D341Med (cell line): Measurements from ENCODE around the gene BAZ2B.
A peak's percentile ranks its signal among the peaks of the same experiment; 100 is the strongest.

Experiments
- DNase-seq: peaks from one replicate; pipeline ENCODE4 v3.0.0; 2012; ENCODE audit warnings: low spot score

BAZ2B gene

GRCh38 chr2:159617100-159617499 is 752 bp upstream of the BAZ2B start:
- no peak for DNase-seq

DNA sequence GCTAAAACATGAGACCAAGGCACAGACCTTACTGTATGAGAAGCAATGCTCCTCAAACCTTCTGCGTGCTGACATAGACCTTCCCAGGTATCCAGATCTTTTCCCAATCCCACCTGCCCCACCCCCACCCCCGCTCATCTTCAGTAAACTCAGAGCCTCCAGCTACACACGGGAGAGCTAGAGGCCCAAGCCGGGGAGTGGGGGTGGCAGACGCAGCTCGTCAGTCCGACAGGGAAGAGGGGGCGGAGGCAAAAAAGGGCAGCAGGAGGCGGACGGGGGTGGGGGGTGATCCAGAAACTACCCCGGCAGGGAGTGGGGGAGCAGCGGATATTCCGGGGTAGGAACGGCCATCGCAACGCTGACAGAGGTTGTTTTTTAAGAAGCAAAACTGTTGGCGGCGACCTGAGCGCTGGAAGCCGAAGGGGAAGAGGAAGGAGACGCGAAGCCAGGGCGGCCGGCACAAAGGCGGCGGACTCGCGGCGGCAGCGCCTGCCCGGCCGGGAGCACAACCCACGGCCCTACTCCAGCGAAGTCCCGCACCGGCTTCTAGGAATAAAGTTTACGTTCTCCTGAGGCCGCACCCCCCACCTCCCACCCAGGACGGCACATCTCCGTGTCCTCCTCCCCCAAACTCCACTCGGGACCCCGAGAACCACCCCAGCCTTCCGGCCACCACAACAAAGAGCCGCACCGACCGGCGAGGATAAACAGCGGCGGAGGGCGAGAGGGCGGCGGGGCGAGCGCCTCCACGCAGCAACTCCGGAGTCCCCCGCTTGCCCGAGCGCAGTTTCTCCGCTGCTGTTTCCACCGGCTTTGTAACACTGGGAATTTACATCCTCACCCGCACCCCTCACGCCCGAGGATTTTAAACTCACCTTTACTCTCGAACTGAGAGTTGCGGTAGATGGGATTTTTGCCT is 722 bp downstream of the BAZ2B start:
- DNase-seq, result peak; percentile 77

DNA sequence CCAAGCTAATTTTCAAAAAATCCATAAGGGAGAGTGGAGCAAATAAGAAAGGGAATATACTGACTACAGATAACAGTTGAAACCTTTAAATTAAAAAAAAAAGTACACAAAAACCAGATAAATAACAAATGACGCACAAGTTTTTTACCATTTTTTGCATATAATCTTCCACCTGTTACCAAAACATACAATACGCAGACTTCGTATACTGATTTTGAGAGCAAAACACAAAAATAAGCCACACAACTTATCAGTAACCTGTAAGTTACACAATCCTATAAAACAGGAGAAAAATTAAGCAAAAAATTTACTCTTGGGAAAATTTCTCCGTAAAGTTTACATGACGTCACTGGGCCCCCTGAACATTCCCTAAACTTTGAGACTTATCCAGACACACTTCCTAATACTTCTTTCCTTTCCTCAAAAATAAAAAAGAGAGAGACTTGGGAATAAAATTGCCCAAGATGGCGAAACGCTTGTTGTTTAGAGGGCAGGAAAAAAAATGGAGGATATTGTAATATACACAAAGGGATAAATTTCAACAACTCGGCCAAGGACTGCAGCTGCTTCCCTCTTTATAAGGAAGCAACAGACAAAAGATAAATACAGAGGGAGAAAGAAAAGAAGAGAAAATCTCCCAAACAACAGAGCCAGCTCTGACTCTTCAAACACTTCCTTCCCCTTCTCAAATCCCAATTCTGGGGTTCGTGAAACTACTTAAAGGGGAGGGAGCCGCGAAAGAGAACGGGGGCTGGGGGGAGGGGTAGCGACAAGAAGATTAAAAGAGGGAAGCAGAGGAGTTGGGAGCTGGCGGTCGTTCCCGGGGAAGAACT is 1.6 kb downstream of the BAZ2B start:
- peak; percentile 56 for DNase-seq

- no peak for DNase-seq
Measured at GRCh38 chr2:159613651-159614285, 2.6 kb downstream of the BAZ2B start.

GRCh38 chr2:159613091-159613490 is 3.3 kb downstream of the BAZ2B start:
- no peak for DNase-seq

DNA sequence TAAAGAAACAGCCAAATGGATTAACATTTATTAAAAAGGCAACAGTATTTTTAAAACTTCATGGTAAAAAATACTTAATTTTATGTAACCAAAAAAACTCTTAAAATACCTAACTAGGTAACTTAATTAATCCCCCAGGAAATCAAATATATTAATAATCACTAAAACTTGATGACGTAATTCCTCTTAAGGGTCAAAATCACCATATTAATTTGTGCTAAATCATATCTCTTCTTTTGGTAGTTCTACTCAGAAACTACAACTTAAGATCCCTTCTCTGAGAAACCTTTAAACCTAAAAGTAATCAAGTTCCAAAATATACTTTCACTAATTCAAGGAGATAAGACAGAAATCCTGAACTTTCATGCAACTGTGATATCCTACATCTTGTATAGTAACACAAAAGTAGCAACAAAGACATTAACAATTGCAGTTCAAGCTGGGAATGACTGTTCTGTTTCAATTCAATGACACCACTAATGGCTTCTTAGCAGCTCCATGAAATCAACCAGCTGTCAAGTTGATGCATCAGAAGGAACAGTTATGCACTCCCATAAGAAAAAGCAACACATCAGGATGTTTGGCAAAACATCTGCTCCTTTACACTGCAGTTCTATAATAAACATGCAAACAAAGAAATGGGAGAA is 4.0 kb downstream of the BAZ2B start:
- DNase-seq, result no peak

GRCh38 chr2:159609811-159610549 is 6.4 kb downstream of the BAZ2B start:
- DNase-seq, result no peak

- no peak for DNase-seq
Measured at GRCh38 chr2:159608723-159609308, 7.5 kb downstream of the BAZ2B start.

DNA sequence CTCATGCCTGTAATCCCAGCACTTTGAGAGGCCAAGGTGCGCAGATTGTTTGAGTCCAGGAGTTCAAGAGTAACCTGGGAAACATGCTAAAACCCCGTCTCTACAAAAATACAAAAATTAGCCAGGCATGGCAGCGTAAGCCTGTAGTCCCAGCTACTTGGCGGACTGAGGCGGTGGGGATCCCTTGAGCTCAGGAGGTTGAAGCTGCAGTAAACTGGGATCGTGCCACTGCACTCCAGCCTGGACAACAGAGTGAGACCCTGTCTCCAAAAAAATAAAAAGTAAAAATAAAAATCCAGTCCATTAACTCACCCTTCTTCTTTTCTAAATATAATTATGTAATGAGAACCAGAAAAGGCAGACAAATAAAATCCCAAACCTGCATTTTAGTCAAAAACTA is 8.2 kb downstream of the BAZ2B start:
- DNase-seq, result no peak

DNA sequence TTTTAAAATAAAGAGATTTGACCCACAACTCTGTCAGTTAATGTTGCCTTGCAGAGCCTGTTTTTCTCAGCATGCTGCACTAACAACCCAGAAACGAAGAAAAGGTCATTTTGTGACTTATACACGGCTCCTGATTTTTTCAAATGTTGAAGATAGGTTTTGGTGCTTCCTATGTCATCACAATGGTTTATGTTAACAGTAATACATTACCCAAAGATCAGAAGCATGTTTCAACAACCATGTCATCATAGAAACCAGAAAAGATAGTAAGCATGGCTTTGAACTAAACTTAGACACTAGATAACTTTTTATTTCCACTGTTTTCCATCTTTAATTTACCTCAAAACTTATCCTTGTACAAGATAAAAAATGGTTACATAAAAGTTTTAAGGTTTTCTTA is 10.1 kb downstream of the BAZ2B start:
- DNase-seq, result no peak

DNA sequence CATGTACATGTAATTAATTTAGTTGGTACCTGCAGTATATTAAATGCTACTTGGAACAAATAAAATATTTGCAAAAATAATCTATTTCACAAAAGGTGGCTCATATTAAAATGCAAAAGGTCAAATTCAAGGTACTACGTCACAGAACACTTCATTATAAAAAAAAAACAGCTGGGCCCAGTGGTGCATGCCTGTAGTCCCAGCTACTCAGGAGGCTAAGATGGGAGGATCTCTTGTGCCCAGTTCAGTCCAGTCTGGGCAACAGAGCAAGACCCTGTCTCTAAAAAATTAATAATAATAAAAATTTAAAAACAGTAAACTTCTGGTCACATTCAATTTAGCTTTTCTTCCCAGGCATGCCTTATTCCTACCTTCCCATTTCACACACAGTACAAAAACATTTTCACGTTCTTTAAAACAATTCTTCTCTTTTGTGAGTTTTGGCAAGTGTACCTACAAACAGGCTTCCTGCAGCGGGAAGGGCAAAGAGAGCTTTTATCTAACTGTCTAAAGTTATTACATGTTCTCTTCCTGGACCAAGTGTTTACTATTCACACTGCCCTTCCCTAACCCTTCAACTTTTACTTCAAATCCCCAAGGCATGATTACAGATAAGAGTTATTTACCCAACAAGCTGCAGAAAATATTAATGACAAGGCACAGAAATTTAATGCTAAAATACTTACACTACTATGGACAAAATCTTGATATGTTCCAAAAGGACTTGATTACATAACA is 10.7 kb downstream of the BAZ2B start:
- no peak for DNase-seq

- no peak for DNase-seq
Measured at GRCh38 chr2:159604159-159604558, 12.2 kb downstream of the BAZ2B start.

GRCh38 chr2:159600752-159601151 is 15.6 kb downstream of the BAZ2B start:
- DNase-seq, result no peak

GRCh38 chr2:159595410-159596046 is 20.8 kb downstream of the BAZ2B start:
- DNase-seq, result no peak

DNA sequence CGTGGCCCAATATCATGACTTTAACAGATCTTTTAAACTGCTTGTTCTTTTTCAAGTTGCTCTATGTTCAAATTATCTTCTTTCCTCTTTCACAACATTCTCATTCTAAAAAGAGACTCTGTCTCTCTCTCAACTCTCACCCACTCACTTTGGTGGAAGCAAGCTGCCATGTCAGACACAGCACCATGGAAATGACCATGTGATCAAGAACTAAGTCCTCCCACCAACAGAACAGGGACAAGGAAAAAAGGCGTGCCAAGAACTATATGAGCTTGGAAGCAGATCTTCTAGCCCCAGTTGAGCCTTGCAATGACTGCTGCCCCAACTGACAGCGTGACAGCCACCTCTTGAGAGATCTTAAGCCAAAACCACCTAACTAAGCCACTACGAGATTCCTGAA is 23.9 kb downstream of the BAZ2B start:
- no peak for DNase-seq

- no peak for DNase-seq
Measured at GRCh38 chr2:159591221-159591620, 25.1 kb downstream of the BAZ2B start.

DNA sequence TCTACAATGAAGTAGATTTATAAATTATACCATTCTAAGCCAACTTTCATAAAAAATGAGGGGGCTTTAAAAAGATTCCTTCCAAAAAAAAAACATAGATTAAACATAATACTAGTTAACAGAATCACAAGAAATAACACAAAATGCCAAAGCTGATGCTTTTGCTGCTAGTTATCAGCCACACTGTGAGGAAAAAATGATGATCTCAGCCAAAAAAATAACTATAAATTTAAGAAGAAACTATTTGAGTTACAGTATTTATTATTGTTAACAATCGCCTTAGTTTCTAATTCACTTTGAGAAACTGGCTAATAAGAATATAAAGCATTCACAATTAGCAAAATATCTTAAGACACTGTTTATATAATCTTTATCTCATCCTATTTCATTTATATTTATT is 27.1 kb downstream of the BAZ2B start:
- DNase-seq, result no peak

DNA sequence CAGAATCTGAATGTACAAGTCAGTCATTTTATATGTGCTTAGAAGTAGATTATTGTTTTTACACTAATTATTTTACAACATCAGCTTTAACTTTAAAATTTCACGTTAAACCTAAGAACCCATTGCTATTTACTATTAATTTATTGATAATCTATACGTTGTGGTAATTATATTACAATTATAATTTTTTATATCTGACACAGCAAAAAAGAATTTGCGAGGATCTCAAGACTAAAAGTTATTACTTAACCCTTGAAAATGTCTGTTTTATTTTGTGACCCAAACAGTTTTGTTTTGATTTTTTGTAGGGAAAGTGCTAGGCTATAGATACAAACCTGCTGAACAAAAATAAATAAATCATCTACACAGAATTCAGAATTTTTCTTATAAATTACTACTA is 30.3 kb downstream of the BAZ2B start:
- DNase-seq, result no peak

DNA sequence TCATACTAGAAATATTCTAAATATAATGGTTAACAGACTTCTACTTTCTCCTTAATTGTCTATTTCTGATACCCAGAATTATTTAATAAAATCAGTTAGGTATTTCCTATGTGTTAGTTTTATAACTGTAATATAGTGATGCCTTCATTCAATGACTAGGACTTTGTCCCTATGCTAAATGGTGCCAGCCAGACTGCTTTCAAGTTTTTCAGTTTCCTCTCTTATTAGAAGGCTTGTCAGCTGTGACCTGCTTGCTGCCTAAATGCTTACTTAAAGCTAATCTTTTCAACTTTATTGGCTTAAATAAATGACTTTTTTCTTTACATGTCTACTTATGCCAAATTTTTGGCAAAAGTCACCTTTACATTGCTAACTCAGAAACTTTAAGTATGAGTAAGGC is 30.7 kb downstream of the BAZ2B start:
- no peak for DNase-seq

- DNase-seq, result no peak
Measured at GRCh38 chr2:159584796-159585195, 31.6 kb downstream of the BAZ2B start.
